HL-60 (cell line): Measurements from ENCODE around the gene GLI3.

Experiments used
- DNase-seq, 2 experiments: peaks; one replicate each; pipeline ENCODE4 v3.0.0-alpha.2; 2010 to 2020; ENCODE audit warnings: low read depth in 1 of 2, low spot score in 1 of 2
- H3K27ac ChIP-seq: fragments of 250-450 bp; sonication (Bioruptor Pico); replicated peaks from 2 replicates; pipeline ENCODE4 v1.5.1; 2020; ENCODE audit warnings: mild to moderate bottlenecking, moderate library complexity
- H3K27me3 ChIP-seq: fragments of 250-450 bp; sonication (Bioruptor Pico); 2 replicates; pipeline ENCODE4 v1.5.1; 2021; ENCODE audit warnings: mild to moderate bottlenecking, moderate library complexity; ENCODE audit not compliant: insufficient read depth, poor library complexity, severe bottlenecking
- H3K4me3 ChIP-seq: replicated peaks from 2 replicates; pipeline ENCODE4 v1.5.1; 2011; ENCODE audit warnings: mild to moderate bottlenecking, control low read depth, low read length; ENCODE audit not compliant: insufficient read depth
- CTCF ChIP-seq: IDR thresholded peaks from one replicate; pipeline ENCODE4 v1.5.1; 2011; ENCODE audit warnings: low read length, control low read depth, inconsistent platforms; ENCODE audit not compliant: insufficient read depth
- GABPA ChIP-seq: IDR thresholded peaks from 2 replicates; pipeline ENCODE4 v1.6.1; 2012; ENCODE audit warnings: low read depth
- POLR2AphosphoS5 ChIP-seq: IDR thresholded peaks from 2 replicates; pipeline ENCODE4 v1.6.1; 2012; ENCODE audit warnings: low read depth
- REST ChIP-seq: IDR thresholded peaks from 2 replicates; pipeline ENCODE4 v1.6.1; 2012; ENCODE audit warnings: low read depth; ENCODE audit not compliant: insufficient replicate concordance
- SPI1 ChIP-seq: IDR thresholded peaks from 2 replicates; pipeline ENCODE4 v1.6.1; 2012; ENCODE audit warnings: low read depth, mild to moderate bottlenecking, borderline replicate concordance

GLI3 gene

GRCh38 chr7:42167206-42167605 lies 69.8 kb downstream of the GLI3 start:
- Histone ChIP-seq H3K4me3 (no peak overlapping the region), H3K27ac (no peak overlapping the region), H3K27me3 (no peaks in the 10 kb centered on the region)
- no peak for DNase-seq
- TF ChIP-seq GABPA (no peak), REST (no peak), SPI1 (no peak), POLR2AphosphoS5 (no peak), CTCF (no peak)

GRCh38 chr7:42164881-42165428 lies 72.1 kb downstream of the GLI3 start:
- Histone ChIP-seq H3K27ac (no peak overlapping the region), H3K27me3 (no peaks in the 10 kb centered on the region), H3K4me3 (no peak overlapping the region)
- no peak for DNase-seq
- TF ChIP-seq SPI1 (no peak), GABPA (no peak), CTCF (no peak), REST (no peak), POLR2AphosphoS5 (no peak)

GRCh38 chr7:42162560-42163325 lies 74.3 kb downstream of the GLI3 start:
- no peak for DNase-seq
- no peak overlapping the region for H3K4me3 ChIP-seq
- TF ChIP-seq SPI1: no peak
- TF ChIP-seq GABPA: no peak
- TF ChIP-seq POLR2AphosphoS5: no peak
- TF ChIP-seq CTCF: no peak
- TF ChIP-seq REST: no peak
- H3K27me3 ChIP-seq: no peaks in the 10 kb centered on the region
- H3K27ac ChIP-seq: no peak overlapping the region
